HL-60/S4 treated with retinoic acid at 250 ng/mL for 4 days and 3 days (cell line): ENCODE measurements around the gene UTP25.
"Not testable (repeated sequence)": the region's sequence is repeated elsewhere in the genome, so short reads cannot be mapped to it uniquely, and the experiment has no call there.

Experiments
- in situ Hi-C: fragments of 300-500 bp; cut with MboI; formaldehyde crosslinking; loops from 2 replicates; pipeline ENCODE4 v1.7.0; 2022; ENCODE audit warnings: low sequenced_read_pairs

The UTP25 gene, protein sequence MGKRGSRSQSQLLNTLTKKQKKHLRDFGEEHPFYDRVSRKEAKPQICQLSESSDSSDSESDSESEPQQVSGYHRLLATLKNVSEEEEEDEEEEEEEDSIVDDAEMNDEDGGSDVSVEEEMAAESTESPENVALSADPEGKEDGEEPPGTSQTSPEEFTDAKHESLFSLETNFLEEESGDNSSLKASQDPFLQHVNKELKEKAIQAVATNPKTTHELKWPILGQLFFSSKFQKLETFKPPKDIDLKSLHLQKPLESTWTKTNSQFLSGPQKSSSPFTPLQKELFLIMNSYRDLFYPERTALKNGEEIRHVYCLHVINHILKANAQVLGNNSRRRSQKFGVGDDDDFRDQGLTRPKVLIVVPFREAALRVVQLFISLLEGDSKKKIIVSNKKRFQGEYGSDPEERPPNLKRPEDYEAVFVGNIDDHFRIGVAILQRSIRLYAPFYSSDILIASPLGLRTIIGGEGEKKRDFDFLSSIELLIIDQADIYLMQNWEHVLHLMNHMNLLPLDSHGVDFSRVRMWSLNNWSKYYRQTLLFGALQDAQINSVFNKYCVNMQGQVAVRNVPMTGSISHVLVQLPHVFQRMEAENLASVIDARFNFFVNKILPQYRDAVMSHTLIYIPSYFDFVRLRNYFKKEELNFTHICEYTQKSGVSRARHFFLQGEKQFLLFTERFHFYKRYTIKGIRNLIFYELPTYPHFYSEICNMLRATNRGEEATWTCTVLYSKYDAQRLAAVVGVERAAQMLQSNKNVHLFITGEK

DNA sequence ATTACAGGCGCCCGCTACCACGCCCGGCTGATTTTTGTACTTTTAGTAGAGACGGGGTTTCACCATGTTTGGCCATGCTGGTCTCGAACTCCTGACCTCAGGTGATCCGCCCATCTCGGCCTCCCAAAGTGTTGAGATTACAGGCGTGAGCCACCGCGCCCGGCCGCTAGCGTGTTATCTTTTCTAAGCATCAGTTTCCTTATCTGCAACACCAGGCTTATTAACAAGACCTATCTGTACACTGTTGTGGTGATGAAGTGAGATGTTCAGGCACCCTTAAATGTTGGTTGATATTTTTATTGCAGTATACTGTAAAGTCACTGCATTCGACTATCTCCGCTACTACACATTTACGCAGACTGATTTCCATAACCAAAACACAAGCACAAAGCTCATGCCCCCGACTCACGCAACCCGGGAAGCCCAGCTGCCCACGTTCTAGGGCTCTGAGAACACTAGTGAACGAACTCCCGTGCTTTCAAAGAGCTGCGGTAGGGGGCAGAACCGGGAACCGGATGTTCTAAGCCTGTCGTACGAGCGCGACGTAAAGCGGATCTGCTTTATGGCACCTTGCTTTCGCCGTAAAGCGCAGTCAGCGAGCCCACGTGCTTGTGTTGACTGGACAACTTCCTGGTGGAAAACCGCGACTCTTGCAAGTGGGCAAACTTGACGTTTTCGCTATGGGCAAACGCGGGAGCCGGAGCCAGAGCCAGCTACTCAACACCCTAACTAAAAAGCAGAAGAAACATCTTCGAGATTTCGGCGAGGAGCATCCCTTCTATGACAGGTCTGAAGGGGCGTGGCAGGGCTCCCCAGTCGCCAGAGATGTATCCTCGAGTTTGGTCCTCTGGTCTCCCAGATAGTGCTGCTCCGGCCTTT, at the start of gene UTP25:
Gene UTP25, plus strand, starts transcription at position 589 of the 879 bp plus-strand sequence. Its CDS starts 92 bp downstream, at position 681.
- in situ Hi-C loops, result no loop called here

DNA sequence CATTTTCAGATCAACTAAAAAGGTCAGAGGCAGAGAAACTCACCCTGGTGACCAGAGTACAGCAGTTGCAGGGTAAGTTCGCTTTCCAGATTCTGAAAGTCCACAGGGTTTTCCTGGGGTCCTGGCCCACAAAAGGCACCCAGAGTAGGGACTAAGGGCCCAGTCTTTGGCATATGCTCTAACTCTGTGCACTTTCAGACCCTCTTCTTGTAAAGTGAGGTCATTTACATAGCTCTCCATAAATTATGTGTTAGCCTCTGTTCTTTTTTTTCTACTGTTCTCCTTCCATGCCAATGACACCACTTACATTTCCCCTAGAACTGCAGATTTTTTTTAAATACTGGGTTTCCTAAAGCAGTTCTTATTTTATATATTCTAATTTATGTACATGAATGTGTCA, 49.7 kb upstream of the UTP25 start:
- in situ Hi-C loops, result no loop called here

DNA sequence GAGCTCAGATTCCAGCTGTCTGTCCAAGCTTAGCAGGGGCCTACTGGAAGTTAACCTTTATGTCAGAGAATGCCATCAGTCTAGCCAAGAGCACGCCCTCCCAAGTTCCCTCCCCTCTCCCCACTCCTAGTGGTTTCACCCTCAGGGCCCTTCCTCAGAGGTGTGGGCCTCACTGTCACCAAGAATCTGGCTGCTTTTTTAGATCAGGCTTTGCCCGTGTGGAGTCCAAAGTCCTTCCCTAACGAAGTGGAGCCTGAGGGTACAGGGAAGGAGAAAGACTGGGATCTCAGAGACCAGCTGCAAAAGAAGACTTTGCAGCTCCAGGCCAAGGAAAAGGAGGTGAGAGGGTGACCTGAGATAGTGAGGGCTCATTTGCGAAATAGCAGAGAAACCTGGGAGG, 47.5 kb upstream of the UTP25 start:
- in situ Hi-C loops, result no loop called here

GRCh38 chr1:209783386-209783785, 44.4 kb upstream of the UTP25 start:
- in situ Hi-C loops, result no loop called here

- in situ Hi-C loops, result no loop called here
Measured at GRCh38 chr1:209784265-209785169, 43.3 kb upstream of the UTP25 start, which contains the start of gene C1orf74. C1orf74 (minus strand) TSS chr1:209784559; CDS start chr1:209783634, 925 bp downstream.

GRCh38 chr1:209785592-209785991, 42.2 kb upstream of the UTP25 start:
- in situ Hi-C loops, result no loop called here

DNA sequence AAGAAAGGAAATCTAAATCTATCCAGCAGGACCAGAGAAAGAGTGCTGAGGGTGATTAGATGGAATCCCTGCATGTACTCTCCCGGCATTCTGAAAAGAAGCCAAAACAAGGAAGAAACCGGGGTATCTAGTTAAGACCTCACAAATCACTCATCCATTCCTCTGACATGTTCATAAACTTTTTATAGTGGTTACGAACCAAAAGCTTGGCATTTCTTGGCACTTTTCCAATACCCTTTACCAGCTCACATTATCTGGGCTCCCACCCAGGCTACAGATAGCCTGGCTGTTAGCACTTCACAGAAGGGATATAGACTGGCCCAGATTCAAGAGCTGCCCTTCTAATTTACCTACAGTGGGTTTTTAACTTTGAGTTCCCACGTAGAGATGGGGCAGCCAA, 41.6 kb upstream of the UTP25 start:
- in situ Hi-C loops, result no loop called here

DNA sequence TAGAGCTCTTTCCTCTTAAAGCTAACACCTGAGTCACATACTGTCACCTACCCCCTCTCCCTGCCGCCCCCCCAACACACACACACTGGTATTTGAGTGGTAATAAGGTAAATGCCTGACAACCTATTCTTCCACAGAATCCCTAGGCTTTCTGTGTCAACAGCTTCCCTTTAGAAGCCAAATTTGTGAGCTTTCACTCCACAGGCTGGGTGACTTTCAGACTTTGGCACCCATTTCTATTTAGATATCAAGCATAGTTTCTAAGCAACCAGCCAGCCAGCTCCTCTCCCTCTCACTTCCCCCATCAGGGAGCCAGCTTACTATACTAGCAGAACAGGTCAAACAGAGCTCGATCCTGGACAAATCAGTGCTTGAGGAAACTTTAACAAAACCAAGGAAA, 40.2 kb upstream of the UTP25 start:
- in situ Hi-C loops, result no loop called here

DNA sequence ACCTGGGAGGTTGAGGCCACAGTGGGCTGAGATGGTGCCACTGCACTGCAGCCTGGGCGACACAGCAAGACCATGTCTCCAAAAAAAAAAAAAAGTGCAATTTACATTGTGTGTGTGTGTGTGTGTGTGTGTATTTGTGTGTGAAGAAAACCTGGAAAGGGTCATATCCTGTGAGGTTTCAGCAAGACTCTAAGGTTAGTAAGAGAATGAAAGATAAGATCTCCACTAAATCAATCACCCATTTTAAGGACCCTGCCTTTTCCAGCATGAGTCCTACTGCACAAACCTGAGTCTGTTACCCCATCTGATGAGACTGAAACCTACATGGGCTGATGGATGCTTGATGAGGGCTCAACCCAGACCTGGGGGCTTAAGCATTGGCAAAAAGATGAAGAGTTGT, 38.5 kb upstream of the UTP25 start:
- in situ Hi-C loops, result no loop called here

GRCh38 chr1:209790286-209791193, 37.2 kb upstream of the UTP25 start:
- in situ Hi-C loops, result no loop called here

GRCh38 chr1:209791920-209792319, 35.9 kb upstream of the UTP25 start:
- in situ Hi-C loops, result no loop called here

DNA sequence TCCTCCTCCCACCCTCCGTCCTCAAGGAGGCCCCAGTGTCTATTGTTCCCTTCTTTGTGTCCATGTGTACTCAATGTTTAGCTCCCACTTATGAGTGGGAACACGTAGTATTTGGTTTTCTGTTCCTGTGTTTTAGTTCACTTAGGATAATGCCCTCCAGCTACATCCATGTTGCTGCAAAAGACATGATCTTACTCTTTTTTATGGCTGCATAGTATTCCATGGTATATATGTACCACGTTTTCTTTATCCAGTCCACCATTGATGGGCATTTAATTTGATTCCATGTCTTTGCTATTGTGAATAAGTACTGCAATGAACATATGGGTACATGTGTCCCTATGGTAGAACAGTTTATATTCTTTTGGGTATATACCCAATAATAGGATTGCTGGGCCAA, 34.1 kb upstream of the UTP25 start:
- in situ Hi-C loops, result not testable (repeated sequence)

- in situ Hi-C loops, result no loop called here
Measured at GRCh38 chr1:209797978-209798639, 29.7 kb upstream of the UTP25 start.

DNA sequence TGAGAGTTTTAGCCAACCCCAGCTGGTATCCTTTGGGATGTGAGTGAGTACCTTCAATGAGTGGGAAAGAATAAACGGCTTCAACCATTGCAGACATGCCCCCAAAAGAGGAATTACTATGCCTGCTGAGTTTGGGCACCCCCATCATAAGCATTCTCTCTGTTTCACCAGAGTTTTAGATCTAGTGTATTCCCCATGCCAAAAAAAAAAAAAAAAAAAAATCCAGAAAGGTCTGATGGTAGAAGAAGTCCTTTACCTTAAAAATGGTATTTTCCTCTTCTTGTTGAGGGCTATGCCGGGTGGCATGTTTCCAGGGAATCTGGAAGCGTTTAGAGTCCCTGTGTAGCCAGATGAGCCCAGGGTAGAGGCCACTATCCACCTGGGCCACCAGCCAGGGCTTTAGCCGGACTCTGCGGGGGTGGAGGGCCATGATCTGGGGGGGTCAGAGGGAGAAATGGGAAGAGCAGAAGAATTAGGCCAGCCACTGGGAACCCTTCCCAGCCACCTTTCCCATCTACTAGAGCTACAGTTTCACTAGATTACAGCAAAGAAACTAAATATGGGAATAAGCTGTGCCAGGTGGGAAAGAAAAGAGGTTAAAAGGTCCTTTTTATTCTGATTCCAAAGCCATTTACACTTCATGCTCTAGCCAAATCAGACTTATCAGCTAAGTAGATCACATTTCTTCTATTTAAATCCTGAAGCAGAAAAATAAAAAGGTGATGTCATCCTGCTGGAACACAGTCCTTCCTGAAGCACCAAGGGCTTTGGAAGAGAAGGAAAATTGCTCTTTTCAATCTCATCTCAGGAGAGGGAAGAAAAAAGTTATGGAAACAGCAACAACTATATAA, 26.6 kb upstream of the UTP25 start:
- in situ Hi-C loops, result no loop called here

GRCh38 chr1:209802117-209802779, 25.5 kb upstream of the UTP25 start:
- in situ Hi-C loops, result no loop called here

DNA sequence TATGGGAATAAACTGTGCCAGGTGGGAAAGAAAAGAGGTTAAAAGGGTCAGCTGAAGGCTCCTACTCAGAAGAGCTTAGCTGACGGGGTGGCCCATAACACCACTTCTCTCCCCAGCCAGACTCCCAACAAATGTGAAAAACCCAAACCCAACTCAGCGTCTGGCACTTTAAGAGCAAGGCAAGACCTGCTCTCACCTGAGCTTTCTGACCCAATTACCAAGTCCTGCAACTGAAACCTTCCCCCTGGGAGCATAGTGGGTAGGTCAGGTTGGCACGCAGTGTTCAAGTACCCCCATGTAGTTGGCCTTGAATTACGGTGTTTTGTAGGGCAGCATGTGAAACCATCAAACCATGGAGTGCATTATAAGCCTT, 25.0 kb upstream of the UTP25 start:
- in situ Hi-C loops, result no loop called here

- in situ Hi-C loops, result no loop called here
Measured at GRCh38 chr1:209803568-209803967, 24.2 kb upstream of the UTP25 start.
